Skeletal muscle tissue (tissue), 4 donors: ENCODE measurements around the gene DPF3. TPM values are rescaled to one million over a fixed set of nuclear protein-coding genes. Genes with fewer than 3 reads are reported as not detected.
A peak's percentile ranks its signal among the peaks of the same experiment; 100 is the strongest.

Experiments used
- H3K27ac ChIP-seq: one replicate; pipeline ENCODE4 v1.7.0; 2013; ENCODE audit warnings: mild to moderate bottlenecking, low read depth, low read length, inconsistent platforms
- H3K27me3 ChIP-seq, 3 donors: one replicate each; pipeline ENCODE4 v1.7.0; 2013; ENCODE audit warnings: low read length in 3 of 3; ENCODE audit not compliant: control insufficient read depth in 3 of 3, insufficient read depth in 3 of 3
- H3K36me3 ChIP-seq, 3 donors: one replicate each; pipeline ENCODE4 v1.7.0; 2013; ENCODE audit warnings: low read length in 3 of 3; ENCODE audit not compliant: control insufficient read depth in 3 of 3, insufficient read depth in 3 of 3
- H3K4me1 ChIP-seq, 3 donors: one replicate each; pipeline ENCODE4 v1.7.0; 2013; ENCODE audit warnings: low read length in 3 of 3, mild to moderate bottlenecking in 3 of 3; ENCODE audit not compliant: control insufficient read depth in 3 of 3, insufficient read depth in 3 of 3
- H3K4me3 ChIP-seq, 3 donors: one replicate each; pipeline ENCODE4 v1.7.0; 2013; ENCODE audit warnings: low read length in 3 of 3
- H3K9ac ChIP-seq, 3 donors: one replicate each; pipeline ENCODE4 v1.7.0; 2013; ENCODE audit warnings: low read length in 3 of 3, mild to moderate bottlenecking in 3 of 3, moderate library complexity in 2 of 3, low read depth in 1 of 3
- H3K9me3 ChIP-seq, 3 donors: one replicate each; pipeline ENCODE4 v1.7.0; 2013; ENCODE audit warnings: low read length in 3 of 3; ENCODE audit not compliant: control insufficient read depth in 3 of 3
- total RNA-seq: library from RNA; depleted of rRNA; stranded (reverse); fragments of >200 nt; gene quantifications from one replicate; pipeline ENCODE4 v1.2.3, GENCODE V29; 2014
- donor health status: Osteomylitis.

DPF3 gene
- total RNA-seq, 1 donor from 2014 or later, result 1.6 TPM

DNA sequence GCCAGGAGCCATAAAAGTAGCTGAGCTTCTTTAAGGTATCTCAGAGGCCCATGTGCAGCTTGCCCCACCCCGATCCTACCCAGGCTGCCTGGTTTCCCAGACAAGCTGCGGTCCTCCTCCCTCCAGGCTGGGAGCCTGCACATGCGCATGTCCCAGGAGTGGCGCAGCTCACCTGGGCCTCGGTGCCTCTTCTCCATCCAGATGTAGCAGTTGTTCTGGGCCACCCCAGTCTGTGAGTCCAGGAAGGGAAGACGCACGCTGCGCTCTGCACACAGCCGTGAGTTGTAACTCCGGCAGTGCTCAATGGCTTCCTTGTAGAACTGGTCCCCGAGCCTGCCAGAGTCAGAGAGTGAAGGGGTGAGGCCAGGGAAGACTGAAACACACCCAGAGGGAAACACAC, 122.3 kb downstream of the DPF3 start:
- Histone ChIP-seq H3K27me3 (no peaks in the 10 kb centered on the region), H3K9me3 (no peaks in the 10 kb centered on the region), H3K9ac (no peak overlapping the region), H3K27ac (no peak overlapping the region), H3K4me1 (peaks cover 5 to 13% (median 9%) of the 10 kb centered on the region in 3 donors), H3K4me3 (no peak overlapping the region), H3K36me3 (peaks cover 0 to 3% (median 0%) of the 10 kb centered on the region in 3 donors)

DNA sequence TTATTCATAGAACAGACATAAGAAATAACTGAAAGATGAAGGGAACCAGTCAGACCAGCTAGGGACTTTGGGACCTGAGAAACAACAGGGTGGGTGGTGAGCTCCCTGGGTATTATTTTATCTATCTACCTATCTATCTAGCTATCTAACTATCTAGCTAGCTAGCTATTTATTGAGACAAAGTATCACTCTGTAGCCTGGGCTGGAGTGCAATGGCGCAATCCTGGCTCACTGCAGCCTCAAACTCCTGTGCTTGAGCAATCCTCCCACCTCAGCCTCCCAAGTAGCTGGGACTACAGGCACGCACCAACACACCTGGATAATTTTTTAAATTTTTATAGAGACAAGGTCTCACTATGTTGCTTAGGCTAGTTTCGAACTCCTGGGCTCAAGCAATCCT, 127.6 kb downstream of the DPF3 start:
- H3K9me3 ChIP-seq, result no peaks in the 10 kb centered on the region
- H3K4me1 ChIP-seq, result no peaks in the 10 kb centered on the region
- H3K4me3 ChIP-seq, result no peak overlapping the region
- H3K27me3 ChIP-seq, result no peaks in the 10 kb centered on the region
- no peak overlapping the region for H3K9ac ChIP-seq
- no peak overlapping the region for H3K27ac ChIP-seq
- H3K36me3 ChIP-seq, result peaks cover 0 to 3% (median 2%) of the 10 kb centered on the region in 3 donors

DNA sequence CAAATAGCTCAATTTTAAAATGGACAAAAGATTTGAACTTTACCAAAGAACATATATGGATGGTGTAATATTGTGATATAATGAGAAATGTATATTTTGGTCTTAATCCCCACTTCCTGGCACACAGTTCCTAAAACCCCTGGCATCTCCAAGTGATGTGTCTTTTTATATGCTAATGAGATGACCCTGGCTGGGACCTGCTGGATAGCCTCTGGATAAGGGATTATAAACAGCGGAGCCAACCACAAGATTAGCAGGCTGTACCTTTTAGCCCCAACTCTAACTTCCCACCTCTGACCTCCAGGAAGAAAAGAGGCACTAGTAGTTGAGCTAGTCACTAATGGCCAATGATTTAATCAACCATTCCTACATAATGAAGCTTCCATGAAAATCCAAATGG, 130.0 kb downstream of the DPF3 start:
- Histone ChIP-seq H3K4me1 (no peaks in the 10 kb centered on the region), H3K27ac (no peak overlapping the region), H3K4me3 (no peak overlapping the region), H3K36me3 (peaks cover 0 to 3% (median 2%) of the 10 kb centered on the region in 3 donors), H3K27me3 (no peaks in the 10 kb centered on the region), H3K9ac (no peak overlapping the region), H3K9me3 (peaks cover 2 to 10% (median 3%) of the 10 kb centered on the region in 3 donors)

DNA sequence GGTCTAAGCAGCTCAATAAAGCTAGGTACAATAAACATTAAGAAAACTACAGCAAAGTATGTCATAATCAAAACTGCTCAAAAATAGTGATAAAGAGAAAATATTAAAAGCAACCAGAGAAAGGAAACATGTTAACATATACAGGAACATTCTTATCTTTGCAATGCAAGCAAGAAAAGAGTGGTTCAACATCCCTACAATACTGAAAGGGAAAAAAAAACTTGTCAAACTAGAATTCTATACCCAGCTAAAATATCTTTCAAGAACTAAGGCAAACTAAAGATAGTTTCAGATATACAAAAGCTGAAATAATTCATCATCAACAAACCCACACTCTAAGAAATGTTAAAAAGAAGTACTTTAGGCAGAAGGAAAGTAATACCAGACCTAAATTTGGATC, 134.2 kb downstream of the DPF3 start:
- no peaks in the 10 kb centered on the region for H3K27me3 ChIP-seq
- H3K9me3 ChIP-seq, result peaks cover 2 to 12% (median 3%) of the 10 kb centered on the region in 3 donors
- H3K36me3 ChIP-seq, result no peaks in the 10 kb centered on the region
- no peaks in the 10 kb centered on the region for H3K4me1 ChIP-seq
- no peak overlapping the region for H3K27ac ChIP-seq
- no peak overlapping the region for H3K9ac ChIP-seq
- H3K4me3 ChIP-seq, result peak overlapping the region in 1 of 3 donors; percentile 17

DNA sequence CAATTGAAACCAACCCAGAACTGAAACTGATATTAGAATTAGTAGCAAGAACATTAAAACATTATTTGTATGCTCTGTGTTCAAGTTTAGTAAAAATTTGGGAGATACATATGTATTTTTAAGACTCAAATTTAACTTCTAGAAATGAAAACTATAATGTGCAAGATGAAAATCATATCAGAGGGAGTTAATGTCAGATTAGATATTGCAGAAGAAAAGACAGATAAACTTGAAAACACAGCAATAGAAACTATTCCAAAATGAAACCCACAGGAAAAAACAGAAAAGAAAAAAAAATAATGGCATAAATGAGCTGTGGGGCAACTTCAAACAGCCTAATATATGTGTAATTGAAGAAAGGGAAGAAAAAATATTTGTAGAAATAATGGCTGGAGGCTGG, 134.9 kb downstream of the DPF3 start:
- Histone ChIP-seq H3K36me3 (no peaks in the 10 kb centered on the region), H3K9ac (no peak overlapping the region), H3K4me1 (peaks cover 0 to 2% (median under 1%) of the 10 kb centered on the region in 3 donors), H3K9me3 (peaks cover 2 to 12% (median 3%) of the 10 kb centered on the region in 3 donors), H3K27ac (no peak overlapping the region), H3K4me3 (no peak overlapping the region), H3K27me3 (no peaks in the 10 kb centered on the region)

DNA sequence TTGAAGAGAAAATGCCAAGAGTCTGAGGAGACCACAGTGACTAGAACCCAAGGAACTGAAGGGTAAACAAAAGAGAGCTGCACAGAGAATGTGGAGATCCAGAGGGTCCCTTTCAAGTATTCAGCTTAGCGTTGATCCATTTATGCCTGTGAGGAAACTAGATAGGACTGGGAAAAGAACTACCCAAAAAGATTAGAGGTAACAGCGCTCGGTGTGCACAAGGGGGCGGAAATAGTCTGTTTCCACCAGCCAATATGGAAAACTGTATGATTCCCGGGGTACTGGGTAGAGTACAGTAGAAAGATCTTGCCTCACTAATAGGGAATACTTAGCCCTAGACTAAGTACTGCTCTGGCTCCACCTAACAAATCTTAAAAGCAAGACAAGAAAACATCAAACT, 135.5 kb downstream of the DPF3 start:
- Histone ChIP-seq H3K27ac (no peak overlapping the region), H3K4me3 (no peak overlapping the region), H3K9ac (no peak overlapping the region), H3K27me3 (no peaks in the 10 kb centered on the region), H3K4me1 (peaks cover 0 to 5% (median 4%) of the 10 kb centered on the region in 3 donors), H3K9me3 (peaks cover 2 to 12% (median 3%) of the 10 kb centered on the region in 3 donors), H3K36me3 (no peaks in the 10 kb centered on the region)

DNA sequence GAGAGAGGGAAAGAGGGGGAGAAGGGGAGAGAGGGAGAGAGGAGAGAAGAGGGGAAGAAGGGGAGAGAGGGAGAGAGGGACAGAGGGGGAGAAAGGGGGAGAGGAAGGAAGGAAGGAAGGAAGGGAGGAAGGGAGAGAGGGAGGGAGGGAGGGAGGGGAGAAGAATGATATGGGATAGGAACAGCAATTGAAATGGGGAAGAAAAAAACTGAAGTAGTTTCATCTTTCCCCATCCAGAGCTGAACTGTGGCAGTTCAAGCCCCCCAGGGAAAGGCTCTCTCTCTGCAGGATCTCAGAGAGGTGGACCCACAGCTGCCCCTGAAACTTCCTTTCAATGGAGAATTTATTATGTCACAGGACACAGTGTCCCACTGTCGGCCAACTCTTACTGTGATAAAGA, 136.9 kb downstream of the DPF3 start:
- no peak overlapping the region for H3K9ac ChIP-seq
- H3K36me3 ChIP-seq, result peaks cover 0 to 2% (median 0%) of the 10 kb centered on the region in 3 donors
- no peak overlapping the region for H3K27ac ChIP-seq
- peaks cover 0 to 6% (median 5%) of the 10 kb centered on the region in 3 donors for H3K4me1 ChIP-seq
- H3K4me3 ChIP-seq, result no peak overlapping the region
- H3K27me3 ChIP-seq, result no peaks in the 10 kb centered on the region
- peaks cover 2 to 12% (median 3%) of the 10 kb centered on the region in 3 donors for H3K9me3 ChIP-seq

DNA sequence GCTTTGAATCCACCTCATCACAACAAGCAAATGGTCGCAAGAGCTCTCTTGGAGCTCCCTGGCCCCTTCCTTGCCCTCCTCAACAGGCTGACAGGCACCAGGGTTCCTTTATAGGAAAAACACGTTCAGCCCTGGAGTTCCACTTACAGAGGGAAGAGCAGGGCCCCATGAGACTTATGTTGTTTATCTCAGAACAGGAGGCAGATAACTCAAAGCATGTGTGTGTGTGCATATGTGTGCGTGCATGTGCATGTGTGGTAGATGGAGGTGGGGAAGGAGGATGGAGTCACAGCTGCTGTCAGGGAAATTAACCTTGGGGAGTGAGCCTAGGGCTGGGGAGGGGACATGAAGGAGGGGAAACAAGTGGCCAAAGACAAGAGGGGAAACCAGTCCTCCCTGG, 138.1 kb downstream of the DPF3 start:
- peaks cover 2 to 12% (median 3%) of the 10 kb centered on the region in 3 donors for H3K9me3 ChIP-seq
- H3K9ac ChIP-seq, result no peak overlapping the region
- H3K27me3 ChIP-seq, result no peaks in the 10 kb centered on the region
- H3K4me3 ChIP-seq, result no peak overlapping the region
- H3K36me3 ChIP-seq, result peaks cover 0 to 4% (median 0%) of the 10 kb centered on the region in 3 donors
- H3K27ac ChIP-seq, result no peak overlapping the region
- peaks cover 0 to 7% (median 5%) of the 10 kb centered on the region in 3 donors for H3K4me1 ChIP-seq

DNA sequence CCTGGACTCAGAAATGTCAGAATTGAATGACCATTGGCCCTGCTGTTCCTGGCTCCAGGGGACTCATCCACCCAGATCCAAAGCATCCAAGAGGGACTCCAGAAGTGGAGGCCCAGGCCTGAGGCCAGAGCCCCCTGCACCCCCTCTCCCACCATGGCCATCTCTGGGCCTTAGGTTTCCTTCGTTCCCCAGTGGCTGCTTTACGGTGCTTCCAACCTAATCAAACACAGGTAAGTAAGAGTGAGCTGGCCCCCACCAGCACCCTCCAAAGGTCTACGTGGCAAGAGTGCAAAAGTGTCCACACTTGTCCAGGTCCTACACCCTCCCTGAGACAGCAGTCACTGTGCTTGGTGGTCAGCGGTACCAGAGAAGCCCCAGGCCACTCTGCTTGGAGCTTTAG, 139.0 kb downstream of the DPF3 start:
- Histone ChIP-seq H3K9ac (no peak overlapping the region), H3K4me1 (peaks cover 0 to 7% (median 5%) of the 10 kb centered on the region in 3 donors), H3K27ac (no peak overlapping the region), H3K36me3 (peaks cover 0 to 4% (median 0%) of the 10 kb centered on the region in 3 donors), H3K4me3 (no peak overlapping the region), H3K9me3 (peaks cover 0 to 6% (median 0%) of the 10 kb centered on the region in 3 donors), H3K27me3 (no peaks in the 10 kb centered on the region)

DNA sequence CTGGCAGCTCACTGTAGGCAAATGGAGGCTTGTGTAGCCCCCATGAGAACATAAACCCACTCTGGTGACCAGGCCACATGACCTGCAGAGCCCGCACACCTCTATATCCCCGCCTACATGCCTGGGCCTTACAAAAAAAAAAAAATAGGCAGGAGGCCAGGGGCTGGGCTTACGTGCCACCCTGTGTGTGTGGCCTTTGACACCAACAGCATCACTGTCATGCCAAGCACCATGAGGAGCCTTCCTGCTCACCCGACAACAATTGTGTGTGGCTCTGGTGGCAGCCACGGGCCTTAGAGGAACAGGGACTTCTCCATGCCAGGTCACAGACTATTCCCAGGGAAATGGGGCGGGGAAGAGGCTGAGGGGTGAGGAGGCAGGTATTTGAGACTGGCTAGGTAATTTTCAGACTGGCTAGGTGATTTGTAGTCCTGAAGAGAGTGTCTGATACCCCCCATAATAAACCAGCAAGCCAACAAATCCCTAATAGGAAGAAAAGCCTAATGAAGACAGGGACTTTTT, 140.0 kb downstream of the DPF3 start:
- Histone ChIP-seq H3K9ac (no peak overlapping the region), H3K4me3 (no peak overlapping the region), H3K9me3 (peaks cover 0 to 2% (median 0%) of the 10 kb centered on the region in 3 donors), H3K27me3 (no peaks in the 10 kb centered on the region), H3K27ac (no peak overlapping the region), H3K4me1 (peaks cover 0 to 7% (median 5%) of the 10 kb centered on the region in 3 donors), H3K36me3 (peaks cover 0 to 4% (median 0%) of the 10 kb centered on the region in 3 donors)
